Astrocyte (in vitro differentiated cells and primary cell): Measurements from ENCODE around the gene AHNAK. TPM values are rescaled to one million over a fixed set of nuclear protein-coding genes. Genes with fewer than 3 reads are reported as not detected.

Source experiments
- DNase-seq: peaks from one replicate; pipeline ENCODE4 v3.0.0-alpha.2; 2010; ENCODE audit warnings: low read depth
- FAIRE-seq: peaks from 2 replicates; lab custom pipeline; 2011; peaks lifted over from hg19 to GRCh38; lab: Jason Lieb, UNC
- H2AFZ ChIP-seq: 2 replicates; pipeline ENCODE4 v1.6.0; 2012; ENCODE audit warnings: low read depth, low read length, inconsistent platforms
- H3K27ac ChIP-seq: 2 replicates; pipeline ENCODE4 v1.5.1; 2011; ENCODE audit warnings: low read depth, low read length, inconsistent platforms
- H3K27me3 ChIP-seq: 2 replicates; pipeline ENCODE4 v1.6.0; 2011; ENCODE audit warnings: low read length, inconsistent platforms; ENCODE audit not compliant: insufficient read depth
- H3K36me3 ChIP-seq: 2 replicates; pipeline ENCODE4 v1.5.1; 2011; ENCODE audit warnings: low read length, inconsistent platforms; ENCODE audit not compliant: insufficient read depth
- H3K4me1 ChIP-seq: 2 replicates; pipeline ENCODE4 v1.5.1; 2011; ENCODE audit warnings: low read length, inconsistent platforms; ENCODE audit not compliant: insufficient read depth
- H3K4me2 ChIP-seq: 2 replicates; pipeline ENCODE4 v1.6.0; 2012; ENCODE audit warnings: low read length, inconsistent platforms
- H3K4me3 ChIP-seq: 2 replicates; pipeline ENCODE4 v1.5.1; 2011; ENCODE audit warnings: low read depth, mild to moderate bottlenecking, low read length, inconsistent platforms; ENCODE audit not compliant: insufficient read depth
- H3K79me2 ChIP-seq: 2 replicates; pipeline ENCODE4 v1.6.0; 2012; ENCODE audit warnings: mild to moderate bottlenecking, low read length, inconsistent platforms; ENCODE audit not compliant: insufficient read depth
- H3K9ac ChIP-seq: 2 replicates; pipeline ENCODE4 v1.6.0; 2012; ENCODE audit warnings: mild to moderate bottlenecking, low read length, inconsistent platforms
- H3K9me3 ChIP-seq: 2 replicates; pipeline ENCODE4 v1.5.1; 2012; ENCODE audit warnings: low read depth, mild to moderate bottlenecking, low read length, inconsistent platforms; ENCODE audit not compliant: insufficient read depth
- H4K20me1 ChIP-seq: 2 replicates; pipeline ENCODE4 v1.6.0; 2012; ENCODE audit warnings: low read length, inconsistent platforms; ENCODE audit not compliant: insufficient read depth
- H3K27ac Mint-ChIP-seq: one replicate; pipeline ENCODE4 v1.8.0; 2021; ENCODE audit warnings: mild to moderate bottlenecking, mixed read lengths; ENCODE audit not compliant: unreplicated experiment
- H3K27me3 Mint-ChIP-seq: one replicate; pipeline ENCODE4 v1.8.0; 2021; ENCODE audit warnings: low read depth, mixed read lengths; ENCODE audit not compliant: unreplicated experiment
- H3K36me3 Mint-ChIP-seq: one replicate; pipeline ENCODE4 v1.8.0; 2021; ENCODE audit warnings: low read depth, mixed read lengths; ENCODE audit not compliant: unreplicated experiment
- H3K4me1 Mint-ChIP-seq: one replicate; pipeline ENCODE4 v1.8.0; 2021; ENCODE audit warnings: low read depth, mixed read lengths; ENCODE audit not compliant: unreplicated experiment
- H3K4me3 Mint-ChIP-seq: one replicate; pipeline ENCODE4 v1.8.0; 2021; ENCODE audit warnings: mild to moderate bottlenecking, moderate library complexity, mixed read lengths; ENCODE audit not compliant: unreplicated experiment
- H3K9me3 Mint-ChIP-seq: one replicate; pipeline ENCODE4 v1.8.0; 2021; ENCODE audit warnings: mild to moderate bottlenecking, mixed read lengths; ENCODE audit not compliant: unreplicated experiment
- CTCF ChIP-seq: IDR thresholded peaks from 2 replicates; pipeline ENCODE4 v1.5.1; 2011; ENCODE audit warnings: low read depth, mild to moderate bottlenecking, inconsistent platforms, low read length, moderate library complexity; ENCODE audit not compliant: insufficient read depth
- EZH2 ChIP-seq: IDR thresholded peaks from 2 replicates; pipeline ENCODE4 v1.6.1; 2012; ENCODE audit warnings: mild to moderate bottlenecking, low read length, inconsistent platforms; ENCODE audit not compliant: insufficient read depth
- total RNA-seq: library from RNA; stranded (reverse); gene quantifications from 2 replicates; pipeline ENCODE4 v1.2.1, GENCODE V29; 2021

AHNAK gene
- total RNA-seq, 1 donor from 2014 or later = 378 TPM

- H3K4me1 Mint-ChIP-seq = no peaks in the 10 kb centered on the region
- no peak overlapping the region for H3K4me3 Mint-ChIP-seq
- peaks cover 7% of the 10 kb centered on the region for H3K27me3 Mint-ChIP-seq
- H3K36me3 Mint-ChIP-seq = no peaks in the 10 kb centered on the region
- FAIRE-seq (no peak), DNase-seq (no peak)
- no peak overlapping the region for H3K9ac ChIP-seq
- TF ChIP-seq CTCF (no peak), EZH2 (no peak)
- no peaks in the 10 kb centered on the region for H3K79me2 ChIP-seq
- H4K20me1 ChIP-seq = no peaks in the 10 kb centered on the region
- no peaks in the 10 kb centered on the region for H3K36me3 ChIP-seq
- H3K9me3 Mint-ChIP-seq = no peaks in the 10 kb centered on the region
- no peaks in the 10 kb centered on the region for H3K27me3 ChIP-seq
- H2AFZ ChIP-seq = no peak overlapping the region
- no peaks in the 10 kb centered on the region for H3K4me1 ChIP-seq
- no peak overlapping the region for H3K27ac Mint-ChIP-seq
- H3K4me3 ChIP-seq = no peak overlapping the region
- H3K4me2 ChIP-seq = no peak overlapping the region
- H3K9me3 ChIP-seq = no peaks in the 10 kb centered on the region
- no peak overlapping the region for H3K27ac ChIP-seq
Observed at GRCh38 chr11:62409831-62410230, 136.8 kb downstream of the AHNAK start.

GRCh38 chr11:62406034-62406433 lies 140.6 kb downstream of the AHNAK start:
- Histone ChIP-seq H3K9ac (no peak overlapping the region), H3K79me2 (no peaks in the 10 kb centered on the region), H3K36me3 (no peaks in the 10 kb centered on the region), H3K27me3 (no peaks in the 10 kb centered on the region), H4K20me1 (no peaks in the 10 kb centered on the region), H3K27ac (no peak overlapping the region), H3K4me3 (no peak overlapping the region), H2AFZ (no peak overlapping the region), H3K4me2 (no peak overlapping the region), H3K9me3 (no peaks in the 10 kb centered on the region), H3K4me1 (peaks cover under 1% of the 10 kb centered on the region)
- H3K27ac Mint-ChIP-seq = no peak overlapping the region
- no peak for DNase-seq
- peaks cover 22% of the 10 kb centered on the region for H3K27me3 Mint-ChIP-seq
- H3K4me3 Mint-ChIP-seq = no peak overlapping the region
- no peaks in the 10 kb centered on the region for H3K36me3 Mint-ChIP-seq
- H3K9me3 Mint-ChIP-seq = no peaks in the 10 kb centered on the region
- no peaks in the 10 kb centered on the region for H3K4me1 Mint-ChIP-seq
- TF ChIP-seq EZH2 (no peak), CTCF (no peak)
- FAIRE-seq = no peak

- Histone ChIP-seq H3K27me3 (no peaks in the 10 kb centered on the region), H3K36me3 (no peaks in the 10 kb centered on the region), H2AFZ (no peak overlapping the region), H3K4me1 (peaks cover 10% of the 10 kb centered on the region), H3K9me3 (no peaks in the 10 kb centered on the region), H4K20me1 (no peaks in the 10 kb centered on the region), H3K4me3 (no peak overlapping the region), H3K9ac (no peak overlapping the region), H3K4me2 (no peak overlapping the region), H3K79me2 (no peaks in the 10 kb centered on the region), H3K27ac (no peak overlapping the region)
- Mint-ChIP-seq H3K36me3 (no peaks in the 10 kb centered on the region), H3K4me3 (no peak overlapping the region), H3K9me3 (no peaks in the 10 kb centered on the region), H3K4me1 (no peaks in the 10 kb centered on the region), H3K27me3 (peaks cover 22% of the 10 kb centered on the region), H3K27ac (no peak overlapping the region)
- no peak for TF ChIP-seq EZH2
- no peak for TF ChIP-seq CTCF
- no peak for DNase-seq
- FAIRE-seq = no peak
Observed at GRCh38 chr11:62404901-62405300, 141.7 kb downstream of the AHNAK start.
